C4-2B (cell line): Measurements from ENCODE around the gene RET.

Experiments
- H3K27ac ChIP-seq: fragments of 450-650 bp; 2 replicates; pipeline ENCODE4 v1.5.1; 2017
- ZFX ChIP-seq: fragments of 450-650 bp; IDR thresholded peaks from 2 replicates; pipeline ENCODE4 v1.6.1; 2017
- TF ChIP-seq, protein P1 (sequence below): fragments of 450-650 bp; conservative IDR thresholded peaks from 2 replicates; pipeline ENCODE4 v1.5.1; 2017; ENCODE audit warnings: mild to moderate bottlenecking

RET gene

DNA sequence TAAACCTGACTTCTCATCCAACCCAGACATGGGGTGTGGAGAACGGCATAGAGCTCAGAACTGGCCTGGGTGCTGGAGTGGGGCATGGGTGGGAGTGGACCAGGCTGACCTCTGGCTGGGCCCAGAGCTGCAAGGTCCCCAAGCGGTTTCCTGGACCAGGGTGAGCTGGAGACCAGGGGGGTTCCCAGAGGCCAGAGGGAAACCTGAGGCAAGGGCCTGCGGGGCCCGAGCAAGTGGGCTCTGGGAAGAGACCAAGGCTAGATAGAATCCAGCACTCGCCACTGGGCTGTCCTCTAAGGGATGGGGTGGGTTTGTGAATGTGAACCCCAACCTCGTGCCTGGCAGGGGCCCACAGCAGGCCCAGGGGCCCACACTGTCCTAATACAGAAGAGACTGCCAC is 39.4 kb upstream of the RET start:
- H3K27ac ChIP-seq = no peak overlapping the region
- no peak for TF ChIP-seq ZFX
- TF ChIP-seq, protein P1, sequence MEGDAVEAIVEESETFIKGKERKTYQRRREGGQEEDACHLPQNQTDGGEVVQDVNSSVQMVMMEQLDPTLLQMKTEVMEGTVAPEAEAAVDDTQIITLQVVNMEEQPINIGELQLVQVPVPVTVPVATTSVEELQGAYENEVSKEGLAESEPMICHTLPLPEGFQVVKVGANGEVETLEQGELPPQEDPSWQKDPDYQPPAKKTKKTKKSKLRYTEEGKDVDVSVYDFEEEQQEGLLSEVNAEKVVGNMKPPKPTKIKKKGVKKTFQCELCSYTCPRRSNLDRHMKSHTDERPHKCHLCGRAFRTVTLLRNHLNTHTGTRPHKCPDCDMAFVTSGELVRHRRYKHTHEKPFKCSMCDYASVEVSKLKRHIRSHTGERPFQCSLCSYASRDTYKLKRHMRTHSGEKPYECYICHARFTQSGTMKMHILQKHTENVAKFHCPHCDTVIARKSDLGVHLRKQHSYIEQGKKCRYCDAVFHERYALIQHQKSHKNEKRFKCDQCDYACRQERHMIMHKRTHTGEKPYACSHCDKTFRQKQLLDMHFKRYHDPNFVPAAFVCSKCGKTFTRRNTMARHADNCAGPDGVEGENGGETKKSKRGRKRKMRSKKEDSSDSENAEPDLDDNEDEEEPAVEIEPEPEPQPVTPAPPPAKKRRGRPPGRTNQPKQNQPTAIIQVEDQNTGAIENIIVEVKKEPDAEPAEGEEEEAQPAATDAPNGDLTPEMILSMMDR = no peak

DNA sequence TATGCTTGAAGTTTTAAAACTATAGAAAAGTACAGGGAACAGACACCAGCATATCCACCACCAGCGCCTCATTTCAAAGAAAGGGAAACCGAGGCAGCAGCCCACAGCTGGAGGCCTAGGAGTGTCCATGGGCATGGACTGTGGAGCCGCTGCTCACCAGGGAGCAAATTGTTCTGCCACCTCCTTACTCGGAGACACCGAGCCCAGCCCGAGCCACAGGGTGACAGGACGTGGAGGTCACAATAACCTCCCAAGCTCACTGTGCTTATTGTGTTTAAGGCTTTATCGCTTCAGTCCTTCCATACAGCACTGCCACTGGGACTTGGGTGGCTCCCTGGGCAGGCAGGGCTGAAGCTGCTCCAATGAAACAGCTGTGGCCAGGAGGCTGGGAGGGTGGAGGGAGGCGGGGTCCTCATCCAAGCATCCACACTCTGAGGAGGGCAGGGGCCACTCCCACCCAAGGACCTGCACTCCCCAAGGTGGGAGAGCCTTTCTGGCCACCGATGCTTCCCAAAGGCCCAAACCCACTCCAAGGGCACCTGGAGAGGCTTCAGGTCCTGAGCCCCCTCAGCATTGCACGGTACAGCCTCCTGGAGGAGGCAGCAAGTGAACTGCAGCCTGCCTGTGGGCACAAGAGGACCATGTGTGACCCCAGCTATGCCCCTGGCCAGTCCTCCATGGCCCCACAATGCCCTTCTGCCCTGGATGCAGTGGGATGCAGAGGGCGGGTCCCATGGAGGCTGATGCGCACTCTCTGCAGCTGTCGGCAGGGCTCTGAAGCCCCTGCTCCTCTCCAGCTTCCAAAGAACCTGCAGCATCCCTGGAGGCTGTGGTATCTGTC is 38.7 kb upstream of the RET start:
- TF ChIP-seq, protein P1 = no peak
- no peak for TF ChIP-seq ZFX
- no peak overlapping the region for H3K27ac ChIP-seq

DNA sequence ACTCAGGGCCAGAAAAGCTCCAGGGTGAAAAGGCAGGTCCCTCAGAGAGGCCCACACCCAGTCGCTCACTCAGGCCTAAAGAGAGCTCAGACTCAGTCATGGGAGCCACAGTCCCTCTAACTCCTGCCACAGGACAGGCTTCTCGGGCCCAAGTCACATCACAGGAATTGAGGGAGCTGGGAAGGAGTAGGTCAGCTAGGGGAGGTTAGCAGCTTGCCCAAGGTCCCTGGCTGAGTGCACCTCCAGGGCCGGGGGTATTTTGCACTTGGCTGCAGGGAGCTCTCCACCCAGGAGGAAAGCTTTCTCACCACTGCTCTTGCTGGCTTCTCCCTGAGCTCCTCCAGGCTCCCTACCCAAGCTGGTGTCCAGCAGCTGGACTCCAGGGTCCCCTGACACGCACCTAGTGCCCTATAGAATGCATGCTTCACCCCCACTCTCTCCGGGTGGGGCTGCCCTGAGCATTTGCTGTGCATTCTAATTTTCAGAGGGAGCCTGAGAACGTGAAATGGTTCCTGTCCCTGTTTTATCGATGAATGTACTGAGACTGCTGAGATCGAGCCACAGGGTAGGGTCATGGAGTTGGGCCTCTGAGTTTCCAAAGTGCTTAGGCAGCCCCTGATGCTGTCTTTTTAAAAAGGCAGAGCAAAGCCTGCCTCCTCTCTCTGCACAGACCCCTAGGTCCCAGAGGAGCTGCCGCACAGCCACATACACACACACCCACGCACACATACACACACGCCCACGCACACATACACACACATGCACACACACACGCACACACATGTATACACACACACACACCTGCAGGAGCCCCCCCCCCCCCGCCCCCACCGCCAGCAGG is 37.9 kb upstream of the RET start:
- no peak overlapping the region for H3K27ac ChIP-seq
- TF ChIP-seq, protein P1 = no peak
- TF ChIP-seq ZFX = no peak

DNA sequence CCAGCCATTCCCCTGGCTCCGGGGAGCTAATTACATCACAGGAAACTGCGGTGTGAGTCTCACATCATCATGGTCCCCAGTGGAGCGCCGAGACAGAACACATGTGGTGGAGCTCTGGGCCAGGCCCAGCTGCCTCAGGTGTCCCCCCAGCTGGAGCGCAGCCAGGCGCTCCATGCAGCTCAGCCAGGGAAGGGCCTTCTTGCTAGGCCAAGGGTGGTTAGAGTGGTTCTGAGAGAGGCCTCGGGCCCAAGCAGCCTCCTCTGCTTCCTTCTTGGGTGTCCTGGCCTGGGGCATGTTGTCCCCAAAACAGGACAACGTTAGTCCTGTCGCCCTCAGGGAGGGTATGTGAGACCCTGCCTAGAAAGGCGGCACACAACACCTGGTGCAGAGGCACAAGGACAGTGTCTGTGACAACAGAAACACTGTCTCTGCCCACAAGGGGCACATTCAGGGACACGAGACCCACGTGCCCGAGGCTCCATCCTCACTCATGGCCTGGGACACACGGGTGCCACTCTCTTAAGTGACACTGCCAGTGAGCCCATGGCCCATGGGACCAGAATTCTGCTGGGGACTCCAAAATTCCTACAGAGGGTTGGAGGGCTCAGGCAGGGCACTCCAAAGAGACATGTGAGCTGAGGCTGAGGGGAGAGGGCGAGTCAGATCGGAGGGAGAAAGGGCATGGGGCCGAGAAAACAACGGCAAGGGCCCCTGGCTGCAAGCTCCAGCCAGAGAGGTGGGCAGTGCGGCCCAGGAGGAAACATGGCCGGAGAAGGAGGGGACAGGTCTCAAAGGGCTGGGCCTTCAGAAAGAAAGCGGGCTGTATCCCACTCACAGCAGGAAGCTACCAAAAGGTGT is 37.0 kb upstream of the RET start:
- TF ChIP-seq, protein P1 = no peak
- TF ChIP-seq ZFX = no peak
- no peak overlapping the region for H3K27ac ChIP-seq

DNA sequence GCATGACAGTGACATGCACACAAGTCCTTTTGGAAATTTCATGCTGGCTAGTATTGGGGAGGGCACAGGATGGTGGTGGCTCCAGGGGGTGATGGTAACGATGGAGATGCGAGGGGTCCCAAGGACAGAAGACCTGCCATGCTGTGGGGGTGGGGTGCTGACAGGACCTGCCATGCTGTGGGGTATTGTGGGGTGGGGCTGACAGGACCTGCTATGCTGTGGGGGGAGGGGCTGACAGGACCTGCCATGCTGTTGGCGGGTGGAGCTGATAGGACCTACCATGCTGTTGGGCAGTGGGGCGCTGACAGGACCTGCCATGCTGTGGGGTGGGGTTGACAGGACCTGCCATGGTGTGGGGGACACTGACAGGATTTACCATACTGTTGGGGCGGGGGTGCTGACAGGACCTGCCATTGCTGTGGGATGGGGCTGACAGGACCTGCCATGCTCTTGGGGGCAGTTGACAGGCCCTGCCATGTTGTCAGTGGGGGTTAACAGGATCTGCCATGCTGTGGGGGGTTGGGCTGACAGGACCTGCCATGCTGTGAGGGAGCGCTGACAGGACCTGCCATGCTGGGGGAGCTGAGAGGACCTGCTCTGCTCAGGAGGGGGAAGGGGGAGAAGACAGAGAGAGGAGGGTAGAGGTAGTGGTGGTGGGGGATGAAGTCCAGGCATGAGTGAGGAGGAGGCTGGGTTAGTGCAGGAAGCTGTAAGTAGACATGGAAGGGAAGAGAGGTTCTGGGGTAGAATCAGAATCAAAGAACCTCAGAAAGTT is 36.2 kb upstream of the RET start:
- no peak overlapping the region for H3K27ac ChIP-seq
- TF ChIP-seq, protein P1 = no peak
- no peak for TF ChIP-seq ZFX

DNA sequence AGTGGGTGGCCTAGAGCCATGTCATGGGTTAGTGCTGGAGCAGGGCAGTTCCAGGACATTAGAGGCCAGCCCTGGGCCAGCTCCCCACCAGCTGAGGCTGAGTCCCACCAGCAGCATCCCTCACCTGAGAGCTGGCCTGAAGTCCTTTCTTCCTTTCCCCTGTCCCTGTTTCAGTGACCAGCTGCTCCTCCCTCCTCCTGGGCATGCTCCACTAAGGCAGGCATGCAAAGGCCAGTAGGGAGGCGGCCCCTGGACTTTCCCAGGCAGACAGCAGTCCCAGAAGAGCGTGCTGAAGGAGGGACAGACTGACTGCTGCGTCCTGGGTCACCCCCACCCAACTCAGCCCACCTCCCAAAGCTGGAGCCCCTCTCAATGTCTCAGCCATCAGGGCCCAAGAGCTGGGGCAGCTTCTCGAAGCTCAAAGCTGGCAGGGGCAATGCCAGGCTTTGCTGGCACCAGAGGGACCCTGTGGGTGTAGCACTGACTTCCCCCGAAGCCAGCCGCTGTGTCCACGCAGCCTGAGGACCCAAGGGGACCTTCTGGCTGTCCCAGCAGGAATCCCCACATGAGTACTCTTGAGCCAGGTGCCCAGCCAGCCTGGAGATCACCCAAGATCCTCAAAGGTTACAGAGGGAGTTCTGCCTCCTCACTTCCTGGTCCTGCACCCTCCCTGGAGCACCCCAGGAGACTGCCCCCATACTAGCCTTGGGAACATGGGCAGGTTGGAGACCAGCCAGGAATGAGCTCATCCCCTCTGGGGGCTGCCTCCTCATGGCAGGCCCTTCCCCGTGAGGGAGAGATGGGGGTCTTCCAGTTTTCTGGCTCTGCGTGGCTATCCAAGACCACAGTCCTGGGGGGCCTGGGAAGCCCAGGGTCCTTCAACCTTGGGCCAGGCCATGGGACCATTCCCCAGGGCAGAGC is 35.2 kb upstream of the RET start:
- no peak overlapping the region for H3K27ac ChIP-seq
- TF ChIP-seq, protein P1 = no peak
- no peak for TF ChIP-seq ZFX
